C4-2B (cell line): ENCODE data around the gene PIK3AP1.

ENCODE experiments used
- H3K27ac ChIP-seq: fragments of 450-650 bp; 2 replicates; pipeline ENCODE4 v1.5.1; 2017
- ZFX ChIP-seq: fragments of 450-650 bp; IDR thresholded peaks from 2 replicates; pipeline ENCODE4 v1.6.1; 2017
- TF ChIP-seq, protein P1 (sequence below): fragments of 450-650 bp; conservative IDR thresholded peaks from 2 replicates; pipeline ENCODE4 v1.5.1; 2017; ENCODE audit warnings: mild to moderate bottlenecking

The PIK3AP1 gene

DNA sequence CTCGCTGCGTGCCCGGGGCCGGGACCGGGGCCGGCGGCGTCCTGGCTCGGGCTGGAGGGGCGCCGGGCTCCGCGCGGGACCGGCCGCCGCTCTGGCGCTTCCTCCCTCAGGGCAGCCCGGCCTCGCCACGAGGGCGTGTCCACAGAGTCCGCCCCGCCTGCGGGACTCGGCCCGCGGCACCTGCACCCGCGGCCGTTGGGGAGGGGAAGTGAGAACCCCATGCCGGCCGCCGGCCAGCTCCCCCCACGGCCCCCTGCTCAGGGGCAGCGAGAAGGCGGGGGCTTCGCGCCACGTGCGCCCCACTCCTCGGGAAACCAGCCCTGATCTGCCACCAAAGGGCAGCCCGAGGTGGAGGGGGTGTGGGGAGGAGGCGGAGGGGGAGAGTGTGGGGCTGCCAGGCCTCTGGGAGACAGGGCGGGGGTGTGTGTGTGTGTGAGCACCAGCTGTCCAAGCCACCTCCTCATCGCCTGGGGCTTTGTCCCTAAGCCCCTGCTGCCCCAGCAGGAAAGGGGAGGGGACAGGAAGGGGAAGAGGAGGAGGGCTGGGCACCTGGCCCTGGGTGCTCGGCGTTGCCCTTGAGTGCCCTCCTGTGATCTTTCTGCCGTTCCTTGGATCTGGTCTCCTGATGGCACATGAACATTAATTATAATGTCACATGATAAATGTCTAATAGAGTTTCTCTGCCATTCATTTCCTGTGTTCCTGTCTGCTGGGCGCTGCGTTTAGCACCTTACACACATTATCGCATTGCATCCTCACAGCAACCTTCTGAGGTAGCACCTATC is at the start of gene PIK3AP1:
Gene PIK3AP1 (minus strand): TSS at position 93 of the 785 bp plus-strand sequence. CDS start 120 bp downstream, outside the sequence.
- TF ChIP-seq, protein P1, sequence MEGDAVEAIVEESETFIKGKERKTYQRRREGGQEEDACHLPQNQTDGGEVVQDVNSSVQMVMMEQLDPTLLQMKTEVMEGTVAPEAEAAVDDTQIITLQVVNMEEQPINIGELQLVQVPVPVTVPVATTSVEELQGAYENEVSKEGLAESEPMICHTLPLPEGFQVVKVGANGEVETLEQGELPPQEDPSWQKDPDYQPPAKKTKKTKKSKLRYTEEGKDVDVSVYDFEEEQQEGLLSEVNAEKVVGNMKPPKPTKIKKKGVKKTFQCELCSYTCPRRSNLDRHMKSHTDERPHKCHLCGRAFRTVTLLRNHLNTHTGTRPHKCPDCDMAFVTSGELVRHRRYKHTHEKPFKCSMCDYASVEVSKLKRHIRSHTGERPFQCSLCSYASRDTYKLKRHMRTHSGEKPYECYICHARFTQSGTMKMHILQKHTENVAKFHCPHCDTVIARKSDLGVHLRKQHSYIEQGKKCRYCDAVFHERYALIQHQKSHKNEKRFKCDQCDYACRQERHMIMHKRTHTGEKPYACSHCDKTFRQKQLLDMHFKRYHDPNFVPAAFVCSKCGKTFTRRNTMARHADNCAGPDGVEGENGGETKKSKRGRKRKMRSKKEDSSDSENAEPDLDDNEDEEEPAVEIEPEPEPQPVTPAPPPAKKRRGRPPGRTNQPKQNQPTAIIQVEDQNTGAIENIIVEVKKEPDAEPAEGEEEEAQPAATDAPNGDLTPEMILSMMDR: no peak
- peak; percentile 25; the same call in 1 of the 2 replicates for TF ChIP-seq ZFX
- H3K27ac ChIP-seq: peak within 1 kb of the TSS; percentile 87

GRCh38 chr10:96768136-96768535 is 47.8 kb upstream of the PIK3AP1 start:
- no peak overlapping the region for H3K27ac ChIP-seq
- TF ChIP-seq ZFX: no peak
- TF ChIP-seq, protein P1: no peak

GRCh38 chr10:96767611-96768010 is 47.3 kb upstream of the PIK3AP1 start:
- TF ChIP-seq, protein P1: no peak
- no peak for TF ChIP-seq ZFX
- no peak overlapping the region for H3K27ac ChIP-seq

DNA sequence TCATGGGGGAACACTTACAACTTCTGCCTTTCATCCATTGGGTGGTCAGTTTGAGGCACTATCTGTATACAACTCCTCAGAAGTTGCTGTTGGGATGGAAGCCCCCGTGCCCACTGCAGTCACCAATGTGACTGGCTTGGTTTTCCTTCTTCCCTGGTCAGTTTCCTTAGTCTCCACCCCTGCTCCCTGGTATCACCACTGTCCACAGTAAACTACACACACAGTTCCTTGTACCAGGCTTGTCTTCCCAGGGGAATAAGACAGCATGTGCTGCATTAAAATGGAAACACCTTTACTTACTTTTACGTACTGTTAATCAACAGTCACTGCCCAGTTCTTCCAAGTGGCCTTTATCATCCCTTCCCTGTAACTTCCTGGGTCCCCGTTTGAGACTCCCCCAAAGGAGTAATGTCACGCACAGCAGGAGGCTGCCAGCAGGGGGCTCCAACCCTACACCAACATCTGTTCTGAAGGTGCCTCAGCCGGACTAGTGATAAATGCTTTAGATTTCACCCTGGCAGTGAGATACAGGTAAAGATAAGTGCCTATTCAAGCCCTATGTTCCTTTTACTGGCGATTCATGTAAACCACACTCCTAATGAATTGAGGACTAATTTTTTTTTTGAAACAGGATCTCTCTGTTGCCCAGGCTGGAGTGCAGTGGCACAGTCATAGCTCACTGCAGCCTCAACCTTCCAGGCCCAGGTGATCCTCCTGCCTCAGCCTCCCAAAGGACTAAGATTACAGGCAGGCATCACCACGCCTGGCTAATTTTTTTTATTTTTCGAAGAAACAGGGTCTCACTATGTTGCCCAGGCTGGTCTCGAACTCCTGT is 45.3 kb upstream of the PIK3AP1 start:
- no peak overlapping the region for H3K27ac ChIP-seq
- no peak for TF ChIP-seq ZFX
- TF ChIP-seq, protein P1: peak; percentile 91

DNA sequence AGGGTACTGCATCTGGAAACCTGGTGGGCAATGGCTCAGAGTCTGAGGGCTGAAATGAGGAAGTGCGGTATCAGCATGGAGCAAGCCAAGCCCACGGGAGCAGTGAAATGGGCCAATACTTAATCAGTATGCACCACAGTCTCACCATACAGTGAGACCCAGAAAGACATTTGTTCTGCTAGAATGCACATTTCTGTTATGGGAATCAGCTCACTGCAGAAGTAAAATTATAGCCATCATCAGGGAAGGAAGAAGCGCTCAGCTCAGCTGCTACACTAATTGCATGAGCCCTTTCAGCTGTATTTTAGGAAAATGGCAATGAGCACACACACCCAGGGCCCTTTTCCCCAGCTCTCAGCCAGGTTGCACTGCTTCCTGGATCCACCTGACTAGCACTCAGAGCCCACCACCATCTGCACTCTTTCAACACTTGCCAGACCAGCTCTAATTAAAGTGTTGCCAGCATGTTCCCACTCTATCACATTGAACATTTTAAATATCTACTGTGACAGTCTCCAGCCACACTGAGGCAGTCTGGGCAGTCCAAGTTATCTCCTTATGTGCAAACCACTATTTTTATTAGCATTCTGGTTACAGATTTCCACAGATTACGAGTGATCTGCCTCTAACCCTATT is 44.2 kb upstream of the PIK3AP1 start:
- no peak overlapping the region for H3K27ac ChIP-seq
- TF ChIP-seq, protein P1: no peak
- TF ChIP-seq ZFX: no peak

DNA sequence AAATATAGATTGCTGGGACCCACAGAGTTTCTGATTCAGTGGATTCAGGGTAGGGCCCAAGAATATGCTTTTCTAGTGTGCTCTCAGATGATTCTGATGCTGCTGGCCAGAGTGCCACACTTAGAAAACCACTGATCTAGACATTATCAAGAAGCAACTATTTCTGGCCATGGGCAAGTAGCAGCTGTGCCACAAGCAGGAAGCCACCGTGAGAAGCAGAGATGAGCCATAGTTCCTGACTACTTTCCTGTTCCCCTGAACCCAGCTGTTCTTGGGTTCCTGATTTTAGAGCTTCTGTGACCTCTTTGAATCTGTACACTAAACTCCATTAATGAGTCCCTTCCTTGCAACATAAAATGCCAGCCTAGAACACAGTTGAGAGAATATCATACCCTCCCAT is 38.1 kb upstream of the PIK3AP1 start:
- no peak for TF ChIP-seq ZFX
- TF ChIP-seq, protein P1: no peak

More for the DNA sequence above, 38.1 kb upstream of the PIK3AP1 start:
- no peak overlapping the region for H3K27ac ChIP-seq
